NB4 (cell line): ENCODE results near the gene THRSP.

Source experiments
- CTCF ChIP-seq: IDR thresholded peaks from one replicate; pipeline ENCODE4 v1.5.1; 2012; ENCODE audit warnings: low read depth, low read length
- MAX ChIP-seq: IDR thresholded peaks from 2 replicates; pipeline ENCODE4 v1.6.1; 2011; ENCODE audit warnings: low read depth, low read length

GRCh38 chr11:78019808-78020207 is 43.9 kb upstream of the THRSP start:
- no peak for TF ChIP-seq CTCF
- no peak for TF ChIP-seq MAX
